Osteoblast (primary cell): Measurements from ENCODE around the gene SLC5A6. TPM values are rescaled to one million over a fixed set of nuclear protein-coding genes. Genes with fewer than 3 reads are reported as not detected.

Experiments used
- DNase-seq: peaks from one replicate; pipeline ENCODE4 v3.0.0; 2011; ENCODE audit warnings: low spot score, mixed read lengths; ENCODE audit not compliant: insufficient read length; ENCODE audit errors: missing footprints
- H2AFZ ChIP-seq: 2 replicates; pipeline ENCODE4 v1.6.0; 2011; ENCODE audit warnings: mild to moderate bottlenecking, low read length
- H3K27ac ChIP-seq: 2 replicates; pipeline ENCODE4 v1.5.1; 2011; ENCODE audit warnings: mild to moderate bottlenecking, low read depth, low read length, moderate library complexity
- H3K27me3 ChIP-seq: 2 replicates; pipeline ENCODE4 v1.6.0; 2012; ENCODE audit warnings: mild to moderate bottlenecking, control low read depth, inconsistent platforms, low read length, moderate library complexity; ENCODE audit not compliant: insufficient read depth
- H3K36me3 ChIP-seq: 2 replicates; pipeline ENCODE4 v1.5.1; 2011; ENCODE audit warnings: mild to moderate bottlenecking, low read length, control low read depth, moderate library complexity; ENCODE audit not compliant: insufficient read depth
- H3K4me1 ChIP-seq: 2 replicates; pipeline ENCODE4 v1.5.1; 2011; ENCODE audit warnings: mild to moderate bottlenecking, low read length, control low read depth, moderate library complexity; ENCODE audit not compliant: insufficient read depth
- H3K4me2 ChIP-seq: 2 replicates; pipeline ENCODE4 v1.6.0; 2011; ENCODE audit warnings: mild to moderate bottlenecking, low read length; ENCODE audit not compliant: insufficient read depth
- H3K4me3 ChIP-seq: fragments of 200-600 bp; sonication (generic); 3 replicates; pipeline ENCODE4 v1.5.1; 2012; ENCODE audit warnings: mild to moderate bottlenecking, low read length, inconsistent platforms; ENCODE audit not compliant: insufficient read depth
- H3K79me2 ChIP-seq: 2 replicates; pipeline ENCODE4 v1.6.0; 2012; ENCODE audit warnings: mild to moderate bottlenecking, low read length, control low read depth, inconsistent platforms; ENCODE audit not compliant: insufficient read depth
- H3K9me3 ChIP-seq: 2 replicates; pipeline ENCODE4 v1.5.1; 2011; ENCODE audit warnings: low read depth, low read length, control low read depth
- H4K20me1 ChIP-seq: 2 replicates; pipeline ENCODE4 v1.6.0; 2012; ENCODE audit warnings: mild to moderate bottlenecking, low read length, control low read depth; ENCODE audit not compliant: insufficient read depth
- CTCF ChIP-seq: IDR thresholded peaks from 2 replicates; pipeline ENCODE4 v1.5.1; 2011; ENCODE audit warnings: mild to moderate bottlenecking, low read depth, low read length, moderate library complexity; ENCODE audit errors: extremely low read depth
- total RNA-seq: library from RNA; depleted of rRNA; stranded (reverse); fragments of >200 nt; gene quantifications from 2 replicates; pipeline ENCODE4 v1.2.3, GENCODE V29; 2012

The SLC5A6 gene
- total RNA-seq, 1 donor = 14.1 TPM

- peak; percentile 78 for DNase-seq
- peaks cover 45% of the 10 kb centered on the region for H3K36me3 ChIP-seq
- H3K27me3 ChIP-seq = no peaks in the 10 kb centered on the region
- H3K4me3 ChIP-seq = no peak overlapping the region
- H3K27ac ChIP-seq = no peak overlapping the region
- TF ChIP-seq CTCF = no peak
- no peak overlapping the region for H3K4me2 ChIP-seq
- no peak overlapping the region for H2AFZ ChIP-seq
- peaks cover 2% of the 10 kb centered on the region for H4K20me1 ChIP-seq
- no peaks in the 10 kb centered on the region for H3K9me3 ChIP-seq
- no peaks in the 10 kb centered on the region for H3K79me2 ChIP-seq
- H3K4me1 ChIP-seq = peaks cover 13% of the 10 kb centered on the region
Observed at GRCh38 chr2:27245116-27245515, 33.0 kb upstream of the SLC5A6 start.

- Histone ChIP-seq H3K4me3 (no peak overlapping the region), H3K36me3 (peaks cover 58% of the 10 kb centered on the region), H3K4me2 (no peak overlapping the region), H3K27ac (no peak overlapping the region), H4K20me1 (peaks cover 2% of the 10 kb centered on the region), H3K27me3 (no peaks in the 10 kb centered on the region), H2AFZ (no peak overlapping the region), H3K79me2 (no peaks in the 10 kb centered on the region), H3K4me1 (no peaks in the 10 kb centered on the region), H3K9me3 (no peaks in the 10 kb centered on the region)
- TF ChIP-seq CTCF = no peak
- peak; percentile 77 for DNase-seq
Observed at GRCh38 chr2:27243391-27244130, 31.5 kb upstream of the SLC5A6 start.

- Histone ChIP-seq H3K4me2 (no peak overlapping the region), H3K27ac (no peak overlapping the region), H3K4me1 (no peaks in the 10 kb centered on the region), H3K27me3 (no peaks in the 10 kb centered on the region), H4K20me1 (peaks cover 2% of the 10 kb centered on the region), H3K36me3 (peaks cover 67% of the 10 kb centered on the region), H3K9me3 (no peaks in the 10 kb centered on the region), H3K4me3 (no peak overlapping the region), H3K79me2 (no peaks in the 10 kb centered on the region), H2AFZ (no peak overlapping the region)
- peak; percentile 19 for DNase-seq
- no peak for TF ChIP-seq CTCF
Observed at GRCh38 chr2:27242614-27242951, 30.5 kb upstream of the SLC5A6 start.

GRCh38 chr2:27241761-27242613, 29.9 kb upstream of the SLC5A6 start:
- no peaks in the 10 kb centered on the region for H3K9me3 ChIP-seq
- no peak overlapping the region for H3K4me2 ChIP-seq
- no peak overlapping the region for H3K4me3 ChIP-seq
- peaks cover 2% of the 10 kb centered on the region for H4K20me1 ChIP-seq
- no peak for TF ChIP-seq CTCF
- DNase-seq = peak; percentile 72
- H3K27ac ChIP-seq = no peak overlapping the region
- peaks cover 72% of the 10 kb centered on the region for H3K36me3 ChIP-seq
- H3K79me2 ChIP-seq = no peaks in the 10 kb centered on the region
- H3K27me3 ChIP-seq = no peaks in the 10 kb centered on the region
- no peak overlapping the region for H2AFZ ChIP-seq
- H3K4me1 ChIP-seq = no peaks in the 10 kb centered on the region
